ENCODE data around the gene SECTM1. TPM values are rescaled to one million over a fixed set of nuclear protein-coding genes. Genes with fewer than 3 reads are reported as not detected.

Gene SECTM1
- total and polyA plus RNA-seq, 2 experiments from 2014 or later = 9.7 to 15.0 TPM

- TF ChIP-seq EZH2phosphoT487 (IDR thresholded peaks at IDR 0.05; ENCODE audit: low read depth, severe bottlenecking, unreplicated experiment) (no peak), EZH2 (IDR thresholded peaks at IDR 0.05; ENCODE audit: borderline replicate concordance) (no peak), CTCF (IDR thresholded peaks at IDR 0.05; ENCODE audit: poor library complexity) (no peak)
- Histone ChIP-seq H3K4me3 (peak overlapping the region; percentile 47), H2AFZ (peak overlapping the region; percentile 51), H3K79me2 (no peaks in the 10 kb centered on the region), H4K20me1 (ENCODE audit: insufficient read depth, poor library complexity, severe bottlenecking) (no peaks in the 10 kb centered on the region), H3K9me2 (replicated peaks; ENCODE audit: insufficient read depth) (no peaks in the 10 kb centered on the region), H3K27me3 (no peaks in the 10 kb centered on the region), H3K4me1 (ENCODE audit: insufficient read depth) (peaks cover 37% of the 10 kb centered on the region), H3K9me3 (ENCODE audit: low read depth) (no peaks in the 10 kb centered on the region), H3K36me3 (replicated peaks; ENCODE audit: insufficient read depth, low read depth) (no peaks in the 10 kb centered on the region), H3K4me2 (peak overlapping the region; percentile 86), H3K27ac (peak overlapping the region; percentile 97)
- WGBS (ENCODE audit: low lambda C conversion rate, missing lambda C conversion rate) = 5% methylated on average over 77 of the region's 86 CpGs
- DNase-seq (ENCODE audit: low spot score) = peak; percentile 98
Observed at GRCh38 chr17:82292251-82293154, 41.1 kb downstream of the SECTM1 start.

GRCh38 chr17:82291582-82292250 lies 41.9 kb downstream of the SECTM1 start:
- WGBS (ENCODE audit: low lambda C conversion rate, missing lambda C conversion rate) = 95% methylated on average over 19 of the region's 19 CpGs
- peaks cover 29% of the 10 kb centered on the region for H3K4me1 ChIP-seq (ENCODE audit: insufficient read depth)
- no peak overlapping the region for H2AFZ ChIP-seq
- TF ChIP-seq EZH2phosphoT487 (IDR thresholded peaks at IDR 0.05; ENCODE audit: low read depth, severe bottlenecking, unreplicated experiment) = no peak
- no peak for TF ChIP-seq CTCF (IDR thresholded peaks at IDR 0.05; ENCODE audit: poor library complexity)
- TF ChIP-seq EZH2 (IDR thresholded peaks at IDR 0.05; ENCODE audit: borderline replicate concordance) = no peak
- no peaks in the 10 kb centered on the region for H4K20me1 ChIP-seq (ENCODE audit: insufficient read depth, poor library complexity, severe bottlenecking)
- H3K4me2 ChIP-seq = peak overlapping the region; percentile 86
- no peaks in the 10 kb centered on the region for H3K36me3 ChIP-seq (replicated peaks; ENCODE audit: insufficient read depth, low read depth)
- H3K79me2 ChIP-seq = no peaks in the 10 kb centered on the region
- no peaks in the 10 kb centered on the region for H3K9me3 ChIP-seq (ENCODE audit: low read depth)
- no peaks in the 10 kb centered on the region for H3K27me3 ChIP-seq
- peak overlapping the region; percentile 84 for H3K27ac ChIP-seq
- no peaks in the 10 kb centered on the region for H3K9me2 ChIP-seq (replicated peaks; ENCODE audit: insufficient read depth)
- H3K4me3 ChIP-seq = peak overlapping the region; percentile 47
- no peak for DNase-seq (ENCODE audit: low spot score)

- H3K9me3 ChIP-seq (ENCODE audit: low read depth) = no peaks in the 10 kb centered on the region
- no peaks in the 10 kb centered on the region for H3K27me3 ChIP-seq
- H3K4me2 ChIP-seq = no peak overlapping the region
- no peak for TF ChIP-seq EZH2phosphoT487 (IDR thresholded peaks at IDR 0.05; ENCODE audit: low read depth, severe bottlenecking, unreplicated experiment)
- no peak for TF ChIP-seq EZH2 (IDR thresholded peaks at IDR 0.05; ENCODE audit: borderline replicate concordance)
- TF ChIP-seq CTCF (IDR thresholded peaks at IDR 0.05; ENCODE audit: poor library complexity) = no peak
- H3K27ac ChIP-seq = peak overlapping the region; percentile 52
- 81% methylated on average over 19 of the region's 19 CpGs for WGBS (ENCODE audit: low lambda C conversion rate, missing lambda C conversion rate)
- DNase-seq (ENCODE audit: low spot score) = no peak
- no peaks in the 10 kb centered on the region for H3K9me2 ChIP-seq (replicated peaks; ENCODE audit: insufficient read depth)
- H3K4me3 ChIP-seq = no peak overlapping the region
- no peaks in the 10 kb centered on the region for H3K79me2 ChIP-seq
- H4K20me1 ChIP-seq (ENCODE audit: insufficient read depth, poor library complexity, severe bottlenecking) = no peaks in the 10 kb centered on the region
- peaks cover 2% of the 10 kb centered on the region for H3K4me1 ChIP-seq (ENCODE audit: insufficient read depth)
- H2AFZ ChIP-seq = no peak overlapping the region
- no peaks in the 10 kb centered on the region for H3K36me3 ChIP-seq (replicated peaks; ENCODE audit: insufficient read depth, low read depth)
Observed at GRCh38 chr17:82287868-82288801, 45.4 kb downstream of the SECTM1 start.

All from hepatocyte (in vitro differentiated cells).